CD4-positive, alpha-beta T cell treated with Interleukin-21 for 1 hour (primary cell): ENCODE data around the gene FOXP1.

Experiments used
- DNase-seq: peaks from one replicate; pipeline ENCODE4 v3.0.0-alpha.2; 2020

FOXP1 gene

GRCh38 chr3:71087143-71088018, 496.1 kb downstream of the FOXP1 start:
- DNase-seq, result peak; percentile 77

GRCh38 chr3:71086777-71087142, 496.8 kb downstream of the FOXP1 start:
- DNase-seq, result no peak

- no peak for DNase-seq
Observed at GRCh38 chr3:71083726-71084131, 499.8 kb downstream of the FOXP1 start.

GRCh38 chr3:71082833-71083232, 500.7 kb downstream of the FOXP1 start:
- no peak for DNase-seq

GRCh38 chr3:71080517-71081083, 502.9 kb downstream of the FOXP1 start:
- no peak for DNase-seq

GRCh38 chr3:71078723-71079525, 504.6 kb downstream of the FOXP1 start:
- DNase-seq, result no peak

GRCh38 chr3:71078199-71078598, 505.3 kb downstream of the FOXP1 start:
- DNase-seq, result no peak

- DNase-seq, result no peak
Observed at GRCh38 chr3:71077070-71077469, 506.5 kb downstream of the FOXP1 start.

GRCh38 chr3:71076361-71077002, 507.0 kb downstream of the FOXP1 start:
- DNase-seq, result no peak

GRCh38 chr3:71075494-71075893, 508.0 kb downstream of the FOXP1 start:
- no peak for DNase-seq

GRCh38 chr3:71074423-71074822, 509.1 kb downstream of the FOXP1 start:
- DNase-seq, result no peak

- DNase-seq, result no peak
Observed at GRCh38 chr3:71072986-71073385, 510.5 kb downstream of the FOXP1 start.

GRCh38 chr3:71072287-71072686, 511.2 kb downstream of the FOXP1 start:
- DNase-seq, result no peak

- no peak for DNase-seq
Observed at GRCh38 chr3:71070497-71071463, 512.7 kb downstream of the FOXP1 start.

- peak; percentile 77 for DNase-seq
Observed at GRCh38 chr3:71069797-71070196, 513.7 kb downstream of the FOXP1 start.

- peak; percentile 38 for DNase-seq
Observed at GRCh38 chr3:71067977-71068654, 515.4 kb downstream of the FOXP1 start.

- DNase-seq, result peak; percentile 44
Observed at GRCh38 chr3:71066849-71067261, 516.7 kb downstream of the FOXP1 start.

GRCh38 chr3:71066356-71066755, 517.2 kb downstream of the FOXP1 start:
- peak; percentile 67 for DNase-seq

- DNase-seq, result no peak
Observed at GRCh38 chr3:71065764-71066013, 517.8 kb downstream of the FOXP1 start.

GRCh38 chr3:71064956-71065763, 518.4 kb downstream of the FOXP1 start:
- DNase-seq, result peak; percentile 75
